ENCODE results near the gene NDRG4.
A peak's percentile ranks its signal among the peaks of the same experiment; 100 is the strongest.

The NDRG4 gene

GRCh38 chr16:58510097-58510775 lies 10.3 kb downstream of the NDRG4 start:
- DNase-seq: no peak

- no peak for DNase-seq
Observed at GRCh38 chr16:58510776-58511628, 11.1 kb downstream of the NDRG4 start.

DNA sequence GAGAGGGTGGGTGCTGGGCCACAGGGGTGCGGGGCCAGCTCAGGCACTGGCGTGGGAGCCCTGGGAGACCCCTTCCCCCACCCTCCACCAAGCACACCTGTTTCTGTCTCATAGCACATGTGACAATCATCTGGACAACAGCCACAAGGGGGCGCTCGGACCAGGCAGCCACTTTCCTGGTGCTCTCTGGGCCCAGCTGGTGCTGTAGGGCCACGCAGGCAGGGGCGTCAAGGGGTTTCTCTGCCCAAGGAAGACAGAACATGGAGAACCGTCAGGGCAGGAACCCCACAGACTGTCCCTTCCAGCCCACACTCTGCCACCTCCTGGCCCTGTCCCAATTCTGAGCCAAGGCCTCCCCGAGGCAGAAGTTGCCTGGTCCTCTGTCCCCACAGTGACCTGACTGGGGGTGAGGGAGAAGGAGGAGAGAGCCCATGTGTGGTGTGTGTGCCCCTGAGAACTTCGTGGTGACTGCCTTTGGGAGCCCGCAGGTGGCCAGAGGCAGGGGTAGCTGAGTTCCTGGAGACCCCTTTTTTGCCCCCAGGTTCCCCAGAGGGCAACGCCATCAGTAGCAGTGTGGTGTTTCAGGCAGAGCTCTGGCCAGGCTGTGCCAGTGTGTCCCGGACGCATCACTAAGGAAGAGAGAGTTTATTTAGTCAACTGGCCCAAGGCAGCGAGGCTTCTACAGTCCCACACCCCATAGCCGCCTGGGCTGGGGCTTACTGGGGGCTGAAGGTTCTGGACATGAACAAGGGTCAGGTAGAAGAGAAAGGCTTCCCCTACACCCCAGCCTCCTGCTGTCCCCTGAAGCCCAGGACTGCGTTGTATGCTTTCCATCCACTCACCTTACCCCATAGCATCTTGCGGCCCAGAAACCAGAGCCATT lies 12.2 kb downstream of the NDRG4 start:
- DNase-seq: peak; percentile 76 to 82

DNA sequence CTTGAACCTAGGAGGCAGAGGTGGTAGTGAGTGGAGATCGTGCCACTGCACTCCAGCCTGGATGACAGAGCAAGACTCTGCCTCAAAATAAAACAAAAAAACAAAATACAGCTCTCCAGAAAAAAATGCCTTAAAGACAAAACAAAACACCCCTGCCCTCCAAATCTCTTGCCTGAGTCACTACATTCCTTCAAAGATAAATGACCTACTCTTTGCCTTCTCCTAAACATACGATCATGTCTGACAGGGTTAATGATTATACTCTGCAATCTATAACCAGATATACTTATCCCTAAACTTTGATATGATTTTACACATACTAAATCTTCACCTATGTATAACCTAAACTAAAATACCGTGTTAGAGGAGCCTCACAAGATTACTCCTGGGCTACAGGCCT lies 13.9 kb downstream of the NDRG4 start:
- DNase-seq: no peak

DNA sequence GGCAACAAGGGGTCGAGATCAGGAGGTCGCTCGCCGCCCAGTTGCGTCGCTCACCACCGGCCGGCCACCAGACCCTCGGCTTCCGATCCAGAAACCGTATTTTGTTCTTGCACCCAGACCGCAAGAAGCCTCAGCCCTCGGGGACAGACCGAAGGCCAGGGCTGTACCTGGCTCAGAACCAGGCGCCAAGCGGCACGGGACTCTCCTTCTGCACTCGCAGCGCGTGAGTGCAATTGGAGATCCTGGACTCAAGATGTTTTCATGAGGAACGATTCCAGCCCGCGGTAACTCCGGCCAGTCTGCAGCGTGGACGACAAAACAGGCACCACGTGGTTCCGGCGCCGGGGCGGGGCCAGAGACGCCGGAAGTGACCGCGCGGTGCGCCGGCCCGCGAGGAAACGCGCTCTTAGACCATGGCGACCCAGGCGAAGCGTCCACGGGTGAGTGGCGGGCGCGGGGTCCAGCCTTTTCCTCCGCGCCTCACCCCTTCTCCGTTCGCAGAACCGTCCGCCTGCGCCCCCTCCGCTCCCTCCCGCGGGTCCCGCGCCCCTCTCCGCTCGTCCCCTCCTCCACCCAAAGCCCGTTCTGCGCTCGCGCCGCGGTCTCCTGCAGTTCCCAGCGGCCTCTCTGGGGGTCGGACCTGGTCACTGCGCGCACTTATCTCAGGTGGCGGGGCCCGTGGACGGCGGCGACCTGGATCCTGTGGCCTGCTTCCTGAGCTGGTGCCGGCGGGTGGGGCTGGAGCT lies 15.4 kb downstream of the NDRG4 start, which contains the start of gene SETD6:
Gene SETD6 (plus strand): TSS at position 393 of the 746 bp plus-strand sequence. CDS start 21 bp downstream, at position 414.
- DNase-seq: peak; percentile 67 to 68

GRCh38 chr16:58515871-58516767 lies 16.2 kb downstream of the NDRG4 start:
- DNase-seq: peak; percentile 32 to 38

- no peak for DNase-seq
Observed at GRCh38 chr16:58516768-58517107, 16.8 kb downstream of the NDRG4 start.

DNA sequence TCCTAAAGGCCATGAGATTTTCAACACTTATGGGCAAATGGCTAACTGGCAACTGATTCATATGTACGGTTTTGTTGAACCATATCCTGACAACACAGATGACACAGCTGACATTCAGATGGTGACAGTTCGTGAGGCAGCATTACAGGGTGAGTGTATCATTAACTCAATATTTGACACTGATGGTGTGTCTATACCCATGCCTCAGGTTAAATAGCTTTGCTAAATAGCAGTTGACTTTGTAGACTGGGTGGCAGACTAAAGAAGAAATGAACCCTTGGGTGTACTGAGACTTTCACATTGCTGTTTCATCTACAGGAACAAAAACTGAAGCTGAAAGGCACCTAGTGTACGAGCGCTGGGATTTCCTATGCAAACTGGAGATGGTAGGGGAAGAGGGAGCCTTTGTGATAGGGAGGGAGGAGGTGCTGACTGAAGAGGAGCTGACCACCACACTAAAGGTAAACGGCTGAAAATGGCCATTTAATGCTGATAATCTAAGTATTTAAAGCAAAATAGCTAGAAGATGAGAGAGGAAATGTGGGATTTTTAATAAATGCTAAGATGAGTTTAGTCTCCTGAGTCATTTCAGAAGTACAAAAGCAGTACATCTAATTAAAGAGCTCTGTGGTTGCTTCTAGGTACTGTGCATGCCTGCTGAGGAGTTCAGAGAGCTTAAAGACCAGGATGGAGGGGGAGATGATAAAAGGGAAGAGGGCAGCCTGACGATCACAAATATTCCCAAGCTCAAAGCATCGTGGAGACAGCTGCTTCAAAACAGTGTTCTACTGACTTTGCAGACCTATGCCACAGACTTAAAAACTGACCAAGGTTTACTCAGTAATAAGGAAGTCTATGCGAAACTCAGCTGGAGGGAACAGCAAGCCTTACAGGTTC lies 18.4 kb downstream of the NDRG4 start:
- no peak for DNase-seq

DNA sequence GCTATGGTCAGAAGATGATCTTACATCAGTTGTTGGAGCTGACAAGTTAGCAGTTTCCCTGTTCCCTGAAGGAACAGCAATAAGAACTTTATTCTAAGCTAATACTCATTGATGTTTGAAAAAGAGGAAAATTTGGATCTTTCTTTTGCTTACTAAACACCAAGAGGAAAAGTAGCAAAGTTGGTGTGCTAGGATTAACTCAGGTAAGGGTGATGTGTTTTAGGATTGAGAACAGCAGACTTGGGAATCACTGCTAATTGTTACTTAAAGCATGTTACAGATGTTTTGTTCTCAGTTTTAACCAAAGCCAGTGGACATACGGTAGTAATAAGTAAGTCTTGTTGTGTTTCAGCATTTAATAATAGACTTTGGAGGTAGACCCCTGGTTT lies 19.0 kb downstream of the NDRG4 start:
- DNase-seq: no peak

- DNase-seq: no peak
Observed at GRCh38 chr16:58519707-58520106, 19.8 kb downstream of the NDRG4 start.

- DNase-seq: no peak
Observed at GRCh38 chr16:58530179-58530578, 30.2 kb downstream of the NDRG4 start.

DNA sequence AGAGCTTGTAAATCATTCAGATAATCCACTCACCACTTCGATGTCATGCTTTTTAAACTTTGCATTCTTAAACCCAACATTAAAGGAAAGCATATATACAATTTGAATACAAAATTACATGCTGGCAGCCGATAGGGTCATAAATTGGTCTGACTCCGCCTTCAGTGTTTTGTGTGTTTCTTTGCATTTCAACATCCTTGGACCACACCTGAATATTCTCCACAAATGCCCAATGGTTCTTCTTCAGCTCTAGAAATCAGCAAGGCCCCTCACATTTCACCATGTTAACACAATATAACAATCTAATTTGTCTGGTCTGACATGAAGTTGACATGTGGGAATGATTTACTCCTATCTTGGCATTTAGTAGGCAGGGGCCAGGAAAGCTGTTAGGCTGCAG lies 32.5 kb downstream of the NDRG4 start:
- DNase-seq: no peak

DNA sequence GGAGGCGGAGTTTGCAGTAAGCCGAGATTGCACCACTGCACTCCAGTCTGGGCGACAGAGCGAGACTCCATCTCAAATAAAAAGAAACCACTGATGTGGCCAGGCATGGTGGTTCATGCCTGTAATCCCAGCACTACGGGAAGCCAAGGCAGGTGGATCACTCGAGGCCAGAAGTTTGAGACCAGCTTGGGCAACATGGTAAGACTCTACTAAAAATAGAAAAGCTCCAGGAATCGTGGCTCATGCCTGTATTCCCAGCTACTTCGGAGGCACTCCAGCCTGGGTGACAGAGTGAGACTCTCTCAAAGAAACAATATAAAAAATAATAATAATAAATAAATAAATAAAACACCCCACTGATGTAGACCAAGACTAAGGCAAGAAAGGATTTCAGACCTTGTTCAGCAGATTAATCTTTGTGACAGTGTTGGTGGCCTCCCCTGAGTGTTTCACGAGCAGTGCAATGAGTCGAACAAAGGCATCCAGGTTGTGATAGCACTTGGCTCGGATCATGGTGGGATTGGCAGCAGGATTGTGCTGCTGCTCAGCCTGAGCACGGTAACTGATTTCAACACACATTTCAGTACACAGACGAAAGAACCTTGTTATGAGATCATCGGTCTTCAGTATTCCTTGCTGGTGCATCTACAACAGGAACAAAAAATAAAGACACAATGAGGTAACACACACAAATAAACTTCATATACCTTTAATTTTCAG lies 34.0 kb downstream of the NDRG4 start:
- DNase-seq: no peak

DNA sequence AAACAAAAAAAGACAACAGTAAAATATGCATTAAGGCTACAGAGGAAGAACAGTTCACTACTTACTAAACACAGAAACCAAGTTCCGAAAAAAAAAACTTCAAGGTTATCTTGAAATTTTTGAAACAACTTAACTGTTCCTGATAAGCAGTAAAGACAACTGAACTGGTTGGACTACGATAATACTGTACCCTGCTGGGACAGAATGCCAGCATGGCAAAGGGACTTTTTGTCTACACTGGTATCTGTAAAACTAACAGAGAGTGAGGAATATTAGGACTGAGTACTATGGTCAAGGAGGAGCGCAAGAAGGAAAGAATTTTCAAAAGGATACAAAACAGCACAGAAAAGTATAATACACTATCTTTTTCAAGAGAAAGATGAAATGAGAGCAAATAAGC lies 35.2 kb downstream of the NDRG4 start:
- DNase-seq: no peak

DNA sequence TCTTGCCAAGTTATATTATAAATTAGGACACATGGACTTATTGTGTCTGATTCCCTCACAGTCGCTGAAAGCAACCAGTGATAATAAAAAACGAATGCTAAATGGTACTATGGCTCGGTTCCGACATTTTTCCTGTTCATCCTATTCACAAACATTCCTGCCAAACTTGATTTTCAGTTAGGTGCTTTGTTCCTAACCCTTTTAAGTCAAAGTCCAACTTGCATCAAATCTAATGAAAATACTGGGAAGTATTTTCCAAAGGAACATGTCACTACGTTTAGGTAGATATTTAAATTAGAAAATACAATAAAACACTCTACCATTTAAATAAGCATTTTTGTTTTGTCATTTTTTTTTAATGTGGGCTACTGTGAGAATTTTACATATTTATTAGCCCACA lies 36.3 kb downstream of the NDRG4 start:
- DNase-seq: no peak

DNA sequence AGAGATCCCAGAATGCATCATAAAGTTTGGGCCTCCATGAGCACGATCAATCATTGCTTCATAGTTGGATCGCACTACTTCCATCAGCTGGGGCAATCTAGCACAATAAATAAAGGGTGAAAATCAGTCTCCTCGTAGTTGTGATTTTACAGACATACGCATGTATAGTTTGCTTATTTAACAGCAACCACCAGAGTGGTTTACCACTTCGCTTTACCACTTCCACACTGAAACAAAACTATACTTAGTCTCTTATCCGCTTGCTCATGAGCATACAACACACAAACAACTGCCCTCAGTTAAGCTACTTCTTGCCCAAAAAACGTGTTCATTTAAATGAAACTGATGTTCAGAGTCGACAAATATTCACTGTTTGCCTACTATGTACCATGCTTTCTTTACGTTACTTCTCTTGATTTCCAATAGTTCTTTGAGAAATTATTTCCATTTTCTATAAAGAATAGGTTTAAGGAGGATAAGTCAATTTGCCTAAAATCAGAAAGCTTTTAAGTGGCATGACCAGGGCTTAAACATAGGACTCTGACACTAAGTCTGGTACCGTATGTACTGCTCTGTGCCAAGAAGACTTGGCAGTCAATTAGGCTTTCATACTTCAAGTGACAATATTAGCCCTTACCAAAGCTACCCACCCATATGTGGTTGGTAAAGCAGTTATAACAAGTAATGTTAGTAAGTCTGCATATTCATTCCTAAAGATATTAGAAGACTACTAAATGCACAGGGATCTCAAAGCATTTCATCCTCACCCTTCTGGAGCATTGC lies 37.4 kb downstream of the NDRG4 start:
- DNase-seq: no peak

DNA sequence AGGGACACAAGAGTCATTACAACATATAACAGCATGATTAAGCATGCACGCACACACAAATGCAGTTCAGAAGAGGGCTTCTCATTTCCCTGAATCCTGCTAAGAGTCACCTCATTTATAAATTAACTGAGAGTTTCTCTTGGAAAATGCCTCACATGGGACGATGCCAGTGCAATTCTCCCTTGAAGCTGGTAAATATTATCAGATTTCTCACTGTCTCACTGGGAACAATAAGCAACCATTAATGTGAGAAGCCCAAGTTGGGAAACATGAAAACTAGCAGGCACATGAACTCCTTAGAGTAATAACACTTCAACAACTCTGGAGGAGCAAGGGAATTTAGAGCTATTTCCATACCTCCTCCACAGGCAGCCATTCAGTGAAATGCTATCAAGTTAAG lies 41.8 kb downstream of the NDRG4 start:
- DNase-seq: no peak

- DNase-seq: no peak
Observed at GRCh38 chr16:58542291-58542690, 42.3 kb downstream of the NDRG4 start.

DNA sequence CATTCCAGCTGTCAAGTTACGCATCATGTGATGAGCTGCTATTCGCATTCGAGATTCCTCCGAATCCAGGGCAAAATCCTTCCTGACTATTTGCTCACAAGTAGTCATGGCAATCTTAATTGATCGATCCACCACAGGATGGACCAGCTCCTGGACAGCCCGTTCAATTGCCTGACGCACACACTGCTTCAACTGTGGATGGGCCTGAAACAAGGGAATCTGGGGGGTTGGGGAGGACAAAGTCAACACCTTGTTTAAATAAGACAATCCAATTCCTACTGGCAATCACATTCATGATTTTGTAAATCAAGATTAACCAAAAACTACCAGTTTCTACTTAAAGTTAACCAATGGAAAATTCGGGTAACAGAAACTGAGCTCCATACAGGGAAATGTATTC lies 43.7 kb downstream of the NDRG4 start:
- DNase-seq: no peak

Data from CD4-positive, alpha-beta T cell treated with Interleukin-1 beta for 1 hour (primary cell).